A673 (cell line): ENCODE measurements around the gene SNAP29. TPM values are rescaled to one million over a fixed set of nuclear protein-coding genes. Genes with fewer than 3 reads are reported as not detected.
"Not testable (repeated sequence)": the region's sequence is repeated elsewhere in the genome, so short reads cannot be mapped to it uniquely, and the experiment has no call there.

ENCODE experiments used
- BruUV-seq: library from RNA; stranded (reverse); fragments of 400-500 nt; replicated peaks from 2 replicates; lab custom pipeline; 2021; lab: Mats Ljungman, UMichigan
- CTCF ChIA-PET: fragments of 300-600 bp; sonication (Branson Sonifier 250); formaldehyde crosslinking; loops from one replicate; lab custom pipeline; 2022; ENCODE audit warnings: antibody characterized with exemption; lab: Charles Lee
- POLR2A ChIA-PET: fragments of 300-600 bp; sonication (Branson Sonifier 250); formaldehyde crosslinking; loops from one replicate; lab custom pipeline; 2022; ENCODE audit warnings: antibody characterized with exemption; ENCODE audit not compliant: low non-redundant PET; lab: Charles Lee
- DNase-seq: peaks from one replicate; pipeline ENCODE4 v3.0.0-alpha.2; 2015; ENCODE audit warnings: low spot score
- H3K27ac ChIP-seq: fragments of 200-600 bp; sonication (generic); 2 replicates; pipeline ENCODE4 v1.5.1; 2016; ENCODE audit warnings: mixed run types, low read depth, mild to moderate bottlenecking, mixed read lengths, antibody characterized with exemption, low read length; ENCODE audit not compliant: poor library complexity, severe bottlenecking
- H3K27me3 ChIP-seq: fragments of 200-600 bp; sonication (generic); replicated peaks from 2 replicates; pipeline ENCODE4 v1.6.1; 2017; ENCODE audit warnings: mixed run types, low read depth, mild to moderate bottlenecking, mixed read lengths, antibody characterized with exemption, low read length; ENCODE audit not compliant: insufficient read depth, poor library complexity
- H3K36me3 ChIP-seq: fragments of 200-600 bp; sonication (generic); 2 replicates; pipeline ENCODE4 v1.6.1; 2016; ENCODE audit warnings: mixed run types, mild to moderate bottlenecking, mixed read lengths, antibody characterized with exemption, low read length; ENCODE audit not compliant: insufficient read depth, poor library complexity, severe bottlenecking
- H3K4me1 ChIP-seq: fragments of 200-600 bp; sonication (generic); 2 replicates; pipeline ENCODE4 v1.6.1; 2017; ENCODE audit warnings: mixed run types, mild to moderate bottlenecking, mixed read lengths, antibody characterized with exemption, low read length; ENCODE audit not compliant: insufficient read depth, poor library complexity, severe bottlenecking
- H3K4me3 ChIP-seq: fragments of 200-600 bp; sonication (generic); 2 replicates; pipeline ENCODE4 v1.5.1; 2016; ENCODE audit warnings: low read depth, mixed run types, mild to moderate bottlenecking, mixed read lengths, low read length; ENCODE audit not compliant: poor library complexity, severe bottlenecking
- H3K9me3 ChIP-seq: fragments of 200-600 bp; sonication (generic); 2 replicates; pipeline ENCODE4 v1.6.1; 2016; ENCODE audit warnings: mixed run types, low read depth, mild to moderate bottlenecking, mixed read lengths, antibody characterized with exemption, low read length; ENCODE audit not compliant: poor library complexity, severe bottlenecking
- EZH2 ChIP-seq: fragments of 200-600 bp; sonication (generic); IDR thresholded peaks from 2 replicates; pipeline ENCODE4 v1.6.1; 2017; ENCODE audit warnings: borderline replicate concordance, low read depth, mild to moderate bottlenecking, mixed read lengths, antibody characterized with exemption, low read length; ENCODE audit not compliant: poor library complexity, severe bottlenecking
- intact Hi-C: fragments of 100-400 bp; cut with micrococcal nuclease; formaldehyde crosslinking; loops from one replicate; pipeline ENCODE4 v1.10.0; 2022; ENCODE audit not compliant: unreplicated experiment
- total RNA-seq: library from RNA; stranded (reverse); gene quantifications from 2 replicates; pipeline ENCODE4 v1.2.3, GENCODE V29; 2021
- TF ChIP-seq, protein P1 (sequence below): fragments of 300-800, 200-600 bp; sonication (generic); conservative IDR thresholded peaks from 2 replicates; pipeline ENCODE4 v1.5.1; 2017; ENCODE audit warnings: low read depth, mild to moderate bottlenecking, antibody characterized with exemption, low read length, moderate library complexity, mixed read lengths

SNAP29 gene
- total RNA-seq, 1 experiment from 2014 or later, result 35.3 TPM

DNA sequence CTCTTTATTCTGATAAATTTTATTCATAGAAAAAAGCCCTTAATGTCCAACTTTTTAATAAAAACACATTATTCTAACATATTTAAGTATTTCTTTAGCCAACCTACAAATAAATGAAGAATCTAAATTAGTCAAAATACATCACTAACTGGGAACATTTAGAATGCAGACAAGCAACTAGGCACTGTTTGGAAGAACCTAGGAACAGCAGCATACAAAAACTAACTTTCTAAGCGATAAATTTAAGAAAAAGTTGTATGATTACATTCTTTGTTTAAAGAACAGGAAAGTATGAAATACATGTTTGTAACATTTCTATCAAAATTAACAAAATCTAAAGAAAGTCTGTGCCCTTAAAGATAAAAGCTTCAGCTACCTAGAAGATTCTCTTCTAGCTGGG is 35.5 kb upstream of the SNAP29 start:
- Histone ChIP-seq H3K36me3 (no peaks in the 10 kb centered on the region), H3K4me1 (no peaks in the 10 kb centered on the region), H3K9me3 (no peaks in the 10 kb centered on the region), H3K4me3 (no peak overlapping the region), H3K27me3 (no peaks in the 10 kb centered on the region), H3K27ac (no peak overlapping the region)
- ChIA-PET CTCF (no interaction called here), POLR2A (no interaction called here)
- intact Hi-C loops, result no loop called here
- DNase-seq, result no peak
- BruUV-seq, result no TSS peak
- TF ChIP-seq EZH2, result no peak
- TF ChIP-seq, protein P1, sequence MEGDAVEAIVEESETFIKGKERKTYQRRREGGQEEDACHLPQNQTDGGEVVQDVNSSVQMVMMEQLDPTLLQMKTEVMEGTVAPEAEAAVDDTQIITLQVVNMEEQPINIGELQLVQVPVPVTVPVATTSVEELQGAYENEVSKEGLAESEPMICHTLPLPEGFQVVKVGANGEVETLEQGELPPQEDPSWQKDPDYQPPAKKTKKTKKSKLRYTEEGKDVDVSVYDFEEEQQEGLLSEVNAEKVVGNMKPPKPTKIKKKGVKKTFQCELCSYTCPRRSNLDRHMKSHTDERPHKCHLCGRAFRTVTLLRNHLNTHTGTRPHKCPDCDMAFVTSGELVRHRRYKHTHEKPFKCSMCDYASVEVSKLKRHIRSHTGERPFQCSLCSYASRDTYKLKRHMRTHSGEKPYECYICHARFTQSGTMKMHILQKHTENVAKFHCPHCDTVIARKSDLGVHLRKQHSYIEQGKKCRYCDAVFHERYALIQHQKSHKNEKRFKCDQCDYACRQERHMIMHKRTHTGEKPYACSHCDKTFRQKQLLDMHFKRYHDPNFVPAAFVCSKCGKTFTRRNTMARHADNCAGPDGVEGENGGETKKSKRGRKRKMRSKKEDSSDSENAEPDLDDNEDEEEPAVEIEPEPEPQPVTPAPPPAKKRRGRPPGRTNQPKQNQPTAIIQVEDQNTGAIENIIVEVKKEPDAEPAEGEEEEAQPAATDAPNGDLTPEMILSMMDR, result no peak

DNA sequence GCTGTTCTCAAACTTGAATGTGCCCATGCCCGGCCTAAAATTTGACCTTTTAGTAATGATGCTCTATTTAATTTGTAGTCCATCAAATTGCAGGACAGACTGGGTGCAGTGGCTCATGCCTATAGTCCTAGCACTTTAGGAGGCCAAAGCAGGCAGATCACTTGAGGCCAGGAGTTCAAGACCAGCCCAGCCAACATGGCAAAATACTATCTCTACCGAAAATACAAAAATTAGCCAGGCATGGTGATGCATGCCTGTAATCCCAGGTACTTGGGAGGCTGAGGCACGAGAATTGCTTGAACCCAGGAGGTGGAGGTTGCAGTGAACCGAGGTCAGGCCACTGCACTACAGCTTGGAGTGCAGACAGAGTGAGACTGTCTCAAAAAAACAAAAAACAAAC is 33.6 kb upstream of the SNAP29 start:
- POLR2A ChIA-PET, H3K4me1 ChIP-seq, H3K27me3 ChIP-seq, H3K9me3 ChIP-seq, H3K4me3 ChIP-seq, H3K27ac ChIP-seq, CTCF ChIA-PET, intact Hi-C loops, H3K36me3 ChIP-seq, DNase-seq, BruUV-seq: not testable (repeated sequence)

DNA sequence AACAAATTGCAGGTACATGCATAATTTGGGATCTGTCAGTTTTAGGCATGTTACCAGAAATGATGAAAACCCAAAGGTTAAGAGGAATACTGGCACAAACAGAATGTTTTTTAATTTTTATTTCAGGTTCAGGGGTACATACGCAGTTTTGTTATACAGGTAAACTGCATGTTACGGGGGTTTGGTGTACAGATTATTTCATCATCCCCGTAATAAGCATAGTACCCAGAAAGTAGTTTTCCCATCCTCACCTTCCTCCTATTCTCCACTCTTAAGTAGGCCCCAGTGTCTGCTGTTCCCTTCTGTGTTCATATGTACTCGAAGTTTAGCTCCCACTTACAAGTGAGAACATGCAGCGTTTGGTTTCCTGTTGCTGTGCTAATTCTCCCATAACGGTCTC is 33.2 kb upstream of the SNAP29 start:
- Histone ChIP-seq H3K36me3 (no peaks in the 10 kb centered on the region), H3K9me3 (no peaks in the 10 kb centered on the region), H3K27ac (no peak overlapping the region), H3K4me3 (no peak overlapping the region), H3K4me1 (no peaks in the 10 kb centered on the region), H3K27me3 (no peaks in the 10 kb centered on the region)
- no peak for DNase-seq
- intact Hi-C loops, result no loop called here
- TF ChIP-seq, protein P1, result no peak
- TF ChIP-seq EZH2, result no peak
- CTCF ChIA-PET, result no interaction called here
- no TSS peak for BruUV-seq
- POLR2A ChIA-PET, result no interaction called here

DNA sequence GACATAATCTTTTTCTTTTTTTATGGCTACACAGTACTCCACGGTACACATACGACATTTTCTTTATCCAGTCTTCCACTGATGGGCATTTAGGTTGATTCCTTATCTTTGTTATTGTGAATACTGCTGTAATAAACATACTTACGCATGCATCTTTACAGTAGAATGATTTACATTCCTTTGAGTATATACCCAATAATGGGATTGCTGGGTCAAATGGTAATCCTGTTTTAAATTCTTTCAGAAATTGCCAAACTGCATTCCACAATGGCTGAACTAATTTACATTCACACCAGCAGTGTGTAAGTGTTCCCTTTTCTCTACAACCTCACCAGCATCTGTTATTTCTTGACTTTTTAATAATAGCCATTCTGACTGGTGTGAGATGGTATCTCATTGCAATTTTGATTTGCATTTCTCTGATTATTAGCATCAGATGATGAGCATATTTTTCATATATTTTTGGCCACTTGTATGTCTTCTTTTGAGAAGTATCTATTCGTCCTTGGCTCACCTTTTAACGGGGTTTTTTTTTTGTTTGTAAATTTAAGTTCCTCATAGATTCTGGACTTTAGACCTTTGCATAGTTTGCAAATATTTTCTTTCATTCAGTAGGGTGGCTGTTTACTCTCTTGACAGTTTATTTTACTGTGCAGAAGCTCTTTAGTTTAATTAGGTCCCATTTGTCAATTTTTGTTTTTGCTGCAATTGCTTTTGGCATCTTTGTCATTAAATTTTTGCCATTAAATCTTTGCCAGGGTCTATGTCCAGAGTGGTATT is 32.2 kb upstream of the SNAP29 start:
- H3K36me3 ChIP-seq, H3K4me3 ChIP-seq, H3K4me1 ChIP-seq, POLR2A ChIA-PET, H3K9me3 ChIP-seq, intact Hi-C loops, BruUV-seq, CTCF ChIA-PET, DNase-seq, H3K27me3 ChIP-seq, H3K27ac ChIP-seq: not testable (repeated sequence)
